WTC11 (cell line): ENCODE measurements around the gene VAMP2. TPM values are rescaled to one million over a fixed set of nuclear protein-coding genes. Genes with fewer than 3 reads are reported as not detected.
A peak's percentile ranks its signal among the peaks of the same experiment; 100 is the strongest.

Source experiments
- ATAC-seq: fragments of 200-7000 bp; cut with Tn5 transposase; 2 replicates; pipeline ENCODE4 v1.10.0; 2021; ENCODE audit warnings: mild to moderate bottlenecking, moderate library complexity
- CTCF ChIA-PET: fragments of 300-600 bp; sonication (Branson Sonifier 250); formaldehyde crosslinking; loops from one replicate; lab custom pipeline; 2021; ENCODE audit warnings: antibody characterized with exemption; lab: Charles Lee
- POLR2A ChIA-PET: fragments of 350-600 bp; sonication (Branson Sonifier 250); formaldehyde crosslinking; loops from one replicate; lab custom pipeline; 2021; ENCODE audit warnings: antibody characterized with exemption; lab: Charles Lee
- DNase-seq: peaks from one replicate; pipeline ENCODE4 v3.0.0; 2021; ENCODE audit warnings: low spot score
- H3K27ac Mint-ChIP-seq: 2 replicates; pipeline ENCODE4 v1.8.0; 2021; ENCODE audit warnings: mixed read lengths
- H3K27me3 Mint-ChIP-seq: 2 replicates; pipeline ENCODE4 v1.8.0; 2021; ENCODE audit warnings: low read depth, mild to moderate bottlenecking, moderate library complexity, mixed read lengths
- H3K36me3 Mint-ChIP-seq: 2 replicates; pipeline ENCODE4 v1.8.0; 2021; ENCODE audit warnings: mixed read lengths
- H3K4me1 Mint-ChIP-seq: 2 replicates; pipeline ENCODE4 v1.8.0; 2022; ENCODE audit warnings: mixed read lengths
- H3K4me3 Mint-ChIP-seq: 2 replicates; pipeline ENCODE4 v1.8.0; 2021; ENCODE audit warnings: mild to moderate bottlenecking, moderate library complexity, mixed read lengths
- H3K9me3 Mint-ChIP-seq: 2 replicates; pipeline ENCODE4 v1.8.0; 2021; ENCODE audit warnings: mixed read lengths
- CBFB ChIP-seq: sonication (generic); formaldehyde crosslinking; IDR thresholded peaks from 2 replicates; pipeline ENCODE4 v1.8.1; 2022; ENCODE audit warnings: mild to moderate bottlenecking, low read depth, missing genetic modification reagents
- CTCF ChIP-seq: fragments of 200-600 bp; IDR thresholded peaks from 2 replicates; pipeline ENCODE4 v1.8.0; 2022; ENCODE audit warnings: antibody characterized with exemption
- E2F1 ChIP-seq: sonication (generic); formaldehyde crosslinking; IDR thresholded peaks from 2 replicates; pipeline ENCODE4 v1.8.0; 2022; ENCODE audit warnings: mild to moderate bottlenecking, missing genetic modification reagents
- E2F5 ChIP-seq: sonication (generic); formaldehyde crosslinking; IDR thresholded peaks from 2 replicates; pipeline ENCODE4 v1.8.1; 2022; ENCODE audit warnings: mild to moderate bottlenecking, moderate library complexity, missing genetic modification reagents
- ELF4 ChIP-seq: sonication (generic); formaldehyde crosslinking; IDR thresholded peaks from 2 replicates; pipeline ENCODE4 v1.8.1; 2022; ENCODE audit warnings: low read depth, mild to moderate bottlenecking, moderate library complexity, missing genetic modification reagents
- FOXK1 ChIP-seq: sonication (generic); formaldehyde crosslinking; IDR thresholded peaks from 2 replicates; pipeline ENCODE4 v1.8.0; 2022; ENCODE audit warnings: mild to moderate bottlenecking, moderate library complexity, missing genetic modification reagents
- FOXP1 ChIP-seq: sonication (generic); formaldehyde crosslinking; IDR thresholded peaks from 2 replicates; pipeline ENCODE4 v1.8.0; 2022; ENCODE audit warnings: missing genetic modification reagents, mild to moderate bottlenecking, moderate library complexity, borderline replicate concordance
- HMGXB4 ChIP-seq: sonication (generic); formaldehyde crosslinking; IDR thresholded peaks from 2 replicates; pipeline ENCODE4 v1.8.1; 2023; ENCODE audit warnings: mild to moderate bottlenecking, moderate library complexity, missing genetic modification reagents
- MLX ChIP-seq: sonication (generic); formaldehyde crosslinking; IDR thresholded peaks from 2 replicates; pipeline ENCODE4 v1.8.1; 2023; ENCODE audit warnings: mild to moderate bottlenecking, missing genetic modification reagents, moderate library complexity
- MYBL2 ChIP-seq: sonication (generic); formaldehyde crosslinking; IDR thresholded peaks from 2 replicates; pipeline ENCODE4 v1.8.1; 2023; ENCODE audit warnings: mild to moderate bottlenecking, moderate library complexity, missing genetic modification reagents
- TEAD1 ChIP-seq: sonication (generic); formaldehyde crosslinking; IDR thresholded peaks from 2 replicates; pipeline ENCODE4 v1.8.0; 2022; ENCODE audit warnings: mild to moderate bottlenecking, missing genetic modification reagents
- ZBTB43 ChIP-seq: sonication (generic); formaldehyde crosslinking; IDR thresholded peaks from 2 replicates; pipeline ENCODE4 v1.8.1; 2023; ENCODE audit warnings: mild to moderate bottlenecking, missing genetic modification reagents
- ZMAT4 ChIP-seq: fragments of 250-450 bp; sonication (Bioruptor Pico); IDR thresholded peaks from 2 replicates; pipeline ENCODE4 v1.9.0; 2021; ENCODE audit warnings: mild to moderate bottlenecking
- ZNF425 ChIP-seq: fragments of 250-450 bp; sonication (Bioruptor Pico); conservative IDR thresholded peaks from 2 replicates; pipeline ENCODE4 v1.9.0; 2021; ENCODE audit warnings: mild to moderate bottlenecking
- ZNF532 ChIP-seq: fragments of 250-450 bp; sonication (Bioruptor Pico); IDR thresholded peaks from 2 replicates; pipeline ENCODE4 v1.9.0; 2021; ENCODE audit warnings: mild to moderate bottlenecking, borderline replicate concordance
- total RNA-seq: library from RNA; stranded (reverse); gene quantifications from 3 replicates; pipeline ENCODE4 v1.2.3, GENCODE V29; 2021

Gene VAMP2
- total RNA-seq, 1 experiment from 2014 or later, result 27.4 TPM

GRCh38 chr17:8186446-8186786, 23.7 kb upstream of the VAMP2 start (continued):
- no peak for TF ChIP-seq ZNF425 (CRISPR knock-in tag)
- TF ChIP-seq MLX (CRISPR knock-in tag), result no peak; the same call in 1 of the 2 replicates

- POLR2A ChIA-PET, result interaction anchor here (0.5 to 1.3 kb wide), 4 partner anchors 12 to 62 kb away, joined by 3 to 4 read pairs (median 3); partner anchors contain the start of genes AURKB and CTC1
- Mint-ChIP-seq H3K4me1 (peaks cover 12% of the 10 kb centered on the region), H3K27me3 (no peaks in the 10 kb centered on the region; the same call in 1 of the 2 replicates), H3K27ac (no peak overlapping the region), H3K36me3 (no peaks in the 10 kb centered on the region), H3K4me3 (no peak overlapping the region), H3K9me3 (no peaks in the 10 kb centered on the region)
- ATAC-seq (peak; percentile 4), DNase-seq (peak; percentile 92)
- CTCF ChIA-PET, result interaction anchor here (0.7 to 3.8 kb wide), 5 partner anchors 37 to 113 kb away, joined by 3 to 24 read pairs (median 6); partner anchors contain the start of gene ALOXE3
- TF ChIP-seq CTCF (no peak), E2F1 (CRISPR knock-in tag) (no peak), FOXP1 (CRISPR knock-in tag) (peak; percentile 67; the same call in 1 of the 2 replicates), FOXK1 (CRISPR knock-in tag) (0 out of 2 replicates have a peak, but pooled peaks have one; percentile 25), HMGXB4 (CRISPR knock-in tag) (peak; percentile 100), TEAD1 (CRISPR knock-in tag) (peak; percentile 11; the same call in 1 of the 2 replicates), ELF4 (CRISPR knock-in tag) (no peak), MYBL2 (peak; percentile 32; the same call in 1 of the 2 replicates), ZMAT4 (CRISPR knock-in tag) (no peak), E2F5 (0 out of 2 replicates have a peak, but pooled peaks have one; percentile 44), ZBTB43 (CRISPR knock-in tag) (0 out of 2 replicates have a peak, but pooled peaks have one; percentile 28), MLX (CRISPR knock-in tag) (no peak), ZNF532 (CRISPR knock-in tag) (no peak), CBFB (CRISPR knock-in tag) (no peak)
These were observed 23.1 kb upstream of the VAMP2 start for GRCh38 chr17:8185582-8186445.
